AG09319 (cell line): Measurements from ENCODE around the gene GHRHR.

Experiments
- DNase-seq: peaks from one replicate; pipeline ENCODE4 v3.0.0-alpha.2; 2010; ENCODE audit warnings: low read depth; ENCODE audit errors: extremely low read depth
- TF ChIP-seq, protein P1 (sequence below): IDR thresholded peaks from 2 replicates; pipeline ENCODE4 v1.5.1; 2011; ENCODE audit warnings: low read depth, mild to moderate bottlenecking, inconsistent platforms, low read length, moderate library complexity

The GHRHR gene

DNA sequence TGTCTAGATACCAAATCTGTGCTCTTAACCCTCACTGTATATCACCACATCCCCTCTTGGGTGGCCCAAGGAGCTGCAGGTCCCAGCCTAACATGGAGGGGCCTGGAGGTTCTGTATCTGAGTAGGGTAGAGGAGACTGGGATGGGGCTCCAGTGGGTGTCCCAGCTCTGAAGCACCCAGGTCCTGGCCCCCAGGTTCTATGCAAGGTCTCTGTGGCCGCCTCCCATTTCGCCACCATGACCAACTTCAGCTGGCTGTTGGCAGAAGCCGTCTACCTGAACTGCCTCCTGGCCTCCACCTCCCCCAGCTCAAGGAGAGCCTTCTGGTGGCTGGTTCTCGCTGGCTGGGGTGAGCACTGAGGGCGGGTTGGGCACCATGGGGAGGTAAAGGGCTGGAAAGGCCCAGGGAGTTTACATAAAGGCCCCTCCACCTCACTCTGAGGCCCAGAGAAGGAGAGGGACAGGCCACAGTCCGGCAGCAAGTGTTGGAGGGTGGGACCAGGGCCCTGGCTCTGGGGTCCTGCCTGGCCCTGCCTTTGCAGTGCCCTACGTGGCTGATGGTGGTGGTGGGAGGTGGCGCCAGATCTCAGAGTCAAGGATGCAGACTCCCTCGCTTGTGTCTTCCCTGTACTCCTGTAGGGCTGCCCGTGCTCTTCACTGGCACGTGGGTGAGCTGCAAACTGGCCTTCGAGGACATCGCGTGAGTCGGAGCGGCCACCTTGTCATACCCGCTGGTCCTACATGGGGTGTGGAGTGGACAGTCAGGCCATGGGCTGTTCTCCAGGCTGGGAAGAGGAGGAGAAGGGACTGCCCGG is 10.2 kb downstream of the GHRHR start:
- DNase-seq = no peak
- TF ChIP-seq, protein P1, sequence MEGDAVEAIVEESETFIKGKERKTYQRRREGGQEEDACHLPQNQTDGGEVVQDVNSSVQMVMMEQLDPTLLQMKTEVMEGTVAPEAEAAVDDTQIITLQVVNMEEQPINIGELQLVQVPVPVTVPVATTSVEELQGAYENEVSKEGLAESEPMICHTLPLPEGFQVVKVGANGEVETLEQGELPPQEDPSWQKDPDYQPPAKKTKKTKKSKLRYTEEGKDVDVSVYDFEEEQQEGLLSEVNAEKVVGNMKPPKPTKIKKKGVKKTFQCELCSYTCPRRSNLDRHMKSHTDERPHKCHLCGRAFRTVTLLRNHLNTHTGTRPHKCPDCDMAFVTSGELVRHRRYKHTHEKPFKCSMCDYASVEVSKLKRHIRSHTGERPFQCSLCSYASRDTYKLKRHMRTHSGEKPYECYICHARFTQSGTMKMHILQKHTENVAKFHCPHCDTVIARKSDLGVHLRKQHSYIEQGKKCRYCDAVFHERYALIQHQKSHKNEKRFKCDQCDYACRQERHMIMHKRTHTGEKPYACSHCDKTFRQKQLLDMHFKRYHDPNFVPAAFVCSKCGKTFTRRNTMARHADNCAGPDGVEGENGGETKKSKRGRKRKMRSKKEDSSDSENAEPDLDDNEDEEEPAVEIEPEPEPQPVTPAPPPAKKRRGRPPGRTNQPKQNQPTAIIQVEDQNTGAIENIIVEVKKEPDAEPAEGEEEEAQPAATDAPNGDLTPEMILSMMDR = no peak

DNA sequence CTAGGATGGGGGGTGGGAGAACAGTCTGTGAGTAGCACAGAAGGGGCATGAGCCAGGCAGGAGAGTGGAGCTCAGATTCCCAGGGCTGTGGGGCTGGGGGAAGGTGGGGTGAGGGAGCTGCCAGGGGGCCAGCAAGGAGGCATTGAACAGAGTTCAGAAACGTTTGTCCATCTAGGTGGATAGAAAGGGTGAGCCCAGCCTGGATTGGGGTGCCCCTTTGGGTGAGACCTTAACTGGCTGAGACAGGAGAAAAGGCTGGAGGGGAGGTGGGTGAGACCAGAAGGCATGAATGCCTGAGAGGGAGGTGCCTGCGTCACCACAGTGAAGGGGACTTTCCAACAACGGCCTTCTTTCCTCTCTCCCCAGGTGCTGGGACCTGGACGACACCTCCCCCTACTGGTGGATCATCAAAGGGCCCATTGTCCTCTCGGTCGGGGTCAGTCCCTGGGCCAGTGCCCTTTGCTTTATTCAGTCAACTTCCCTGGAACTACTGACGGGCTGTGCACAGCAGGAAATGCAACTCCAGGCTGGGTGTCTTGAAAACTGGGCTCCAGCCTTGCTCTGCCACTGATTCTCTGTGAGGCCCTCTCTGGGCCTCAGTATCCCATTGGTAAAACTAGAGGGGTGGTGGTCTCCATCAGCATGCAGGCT is 11.0 kb downstream of the GHRHR start:
- DNase-seq = peak; percentile 8
- TF ChIP-seq, protein P1 = peak; percentile 62

DNA sequence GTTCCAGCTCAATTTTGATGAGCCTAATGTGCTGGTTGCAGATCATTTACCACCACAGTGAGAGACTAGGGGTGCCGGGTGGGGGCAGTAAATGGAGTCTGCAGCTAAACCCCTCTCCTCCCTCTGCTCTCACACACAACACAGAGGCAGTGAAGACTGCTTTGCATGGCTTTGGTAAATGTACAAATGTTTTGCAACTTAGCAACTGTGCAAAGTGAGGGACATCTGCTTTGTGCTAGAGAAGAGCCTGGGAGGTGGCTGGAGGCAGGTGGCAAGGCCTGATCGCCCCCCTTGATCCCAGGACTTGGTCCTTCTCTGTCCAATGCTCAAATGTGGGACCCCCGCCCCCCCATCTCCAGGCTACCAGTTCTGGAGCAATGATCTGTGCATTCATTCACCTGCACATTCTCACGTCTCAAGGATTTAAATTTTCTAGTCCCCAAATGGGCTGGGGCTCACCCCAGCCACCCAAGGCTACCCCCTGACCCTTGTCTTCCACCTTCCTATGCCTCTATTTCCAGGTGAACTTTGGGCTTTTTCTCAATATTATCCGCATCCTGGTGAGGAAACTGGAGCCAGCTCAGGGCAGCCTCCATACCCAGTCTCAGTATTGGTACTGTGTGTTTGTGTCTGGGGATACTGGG is 11.6 kb downstream of the GHRHR start:
- DNase-seq = no peak
- TF ChIP-seq, protein P1 = no peak

DNA sequence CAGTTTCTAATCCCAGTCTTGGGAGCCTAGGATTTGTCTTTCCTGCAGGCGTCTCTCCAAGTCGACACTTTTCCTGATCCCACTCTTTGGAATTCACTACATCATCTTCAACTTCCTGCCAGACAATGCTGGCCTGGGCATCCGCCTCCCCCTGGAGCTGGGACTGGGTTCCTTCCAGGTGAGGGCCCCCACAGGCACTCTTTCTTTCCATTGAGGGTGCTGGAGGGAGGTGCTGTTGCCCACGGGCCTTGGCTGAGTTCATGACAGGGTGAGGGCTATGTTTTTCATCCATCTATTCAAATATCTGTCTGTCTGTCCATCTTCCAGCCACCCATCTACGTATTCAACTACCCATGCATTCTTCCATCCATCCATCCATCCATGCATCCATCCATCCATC is 12.6 kb downstream of the GHRHR start:
- TF ChIP-seq, protein P1 = no peak
- no peak for DNase-seq

DNA sequence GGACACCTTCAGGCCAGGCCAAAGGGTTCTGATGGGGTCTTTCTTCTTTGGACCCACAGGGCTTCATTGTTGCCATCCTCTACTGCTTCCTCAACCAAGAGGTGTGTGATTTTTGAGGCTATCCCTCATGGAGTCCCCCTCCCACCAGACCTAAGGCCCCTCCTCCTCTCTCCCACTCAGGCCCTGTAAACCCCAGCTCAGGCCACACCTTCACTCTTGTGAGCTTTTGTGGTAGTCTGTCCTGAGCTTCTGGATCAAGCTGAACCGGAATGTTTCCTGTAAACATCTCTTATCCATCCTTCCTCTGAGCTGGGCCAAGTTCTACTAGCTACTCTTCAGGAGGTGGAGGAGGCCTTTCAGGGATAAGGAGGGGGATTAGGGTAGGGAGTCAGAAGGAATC is 13.5 kb downstream of the GHRHR start:
- no peak for DNase-seq
- TF ChIP-seq, protein P1 = no peak

DNA sequence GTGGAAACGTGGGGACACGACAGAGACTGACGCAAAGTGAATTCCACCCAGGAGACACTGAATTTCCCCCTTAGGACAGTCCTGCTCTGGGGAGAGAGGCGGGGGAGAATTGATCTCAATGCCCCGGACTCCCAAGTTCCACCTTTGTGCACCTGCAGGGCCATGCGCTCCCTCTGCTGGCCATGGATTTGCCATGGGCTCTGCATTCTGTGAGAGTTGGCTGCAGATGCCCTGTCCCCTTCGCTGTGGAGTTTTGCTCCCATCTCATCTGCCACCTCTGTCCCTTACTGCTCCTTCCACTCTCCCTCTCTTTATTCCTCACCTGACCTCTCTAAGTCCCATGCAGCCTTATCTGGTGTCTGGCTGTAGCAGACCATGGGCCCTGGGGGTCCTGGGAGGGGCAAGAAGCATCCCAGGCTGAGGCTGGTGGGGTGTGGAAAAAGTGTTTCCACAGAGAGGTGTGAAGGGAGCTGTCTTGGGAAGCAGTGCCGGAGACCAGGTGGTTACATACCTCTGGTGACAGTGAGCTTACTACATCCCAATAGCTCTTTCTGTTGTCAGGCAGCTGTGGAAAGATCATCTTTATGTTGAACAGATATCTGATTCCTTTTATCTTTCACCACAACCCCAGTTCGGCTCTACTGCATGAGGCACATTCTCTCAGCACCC is 14.3 kb downstream of the GHRHR start:
- no peak for DNase-seq
- TF ChIP-seq, protein P1 = peak; percentile 47

DNA sequence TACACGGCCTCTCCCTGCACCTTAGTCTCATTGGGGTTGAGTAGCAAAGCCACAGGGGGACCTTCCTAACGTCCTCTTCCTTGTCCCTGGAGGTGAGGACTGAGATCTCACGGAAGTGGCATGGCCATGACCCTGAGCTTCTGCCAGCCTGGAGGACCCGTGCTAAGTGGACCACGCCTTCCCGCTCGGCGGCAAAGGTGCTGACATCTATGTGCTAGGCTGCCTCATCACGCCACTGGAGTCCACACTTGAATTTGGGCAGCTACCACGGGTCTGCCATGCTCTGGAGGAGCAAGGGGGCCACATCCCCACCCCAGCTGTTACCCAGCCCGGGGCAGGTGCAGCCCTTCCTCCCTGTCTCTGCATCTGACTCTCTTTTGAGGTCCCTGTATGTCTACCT is 15.3 kb downstream of the GHRHR start:
- DNase-seq = no peak
- TF ChIP-seq, protein P1 = no peak
